Upper lobe of right lung (tissue), 1 donor: Measurements from ENCODE around the gene MAML2. TPM values are rescaled to one million over a fixed set of nuclear protein-coding genes. Genes with fewer than 3 reads are reported as not detected.

Source experiments
- ATAC-seq: fragments of 200-7000 bp; cut with Tn5 transposase; one replicate; pipeline ENCODE4 v1.9.1; 2020; ENCODE audit warnings: mild to moderate bottlenecking, moderate library complexity
- DNase-seq: peaks from one replicate; pipeline ENCODE4 v3.0.0-alpha.2; 2020
- H3K27ac ChIP-seq: fragments of 200-600 bp; one replicate; pipeline ENCODE4 v1.8.0; 2022
- H3K27me3 ChIP-seq: fragments of 200-600 bp; one replicate; pipeline ENCODE4 v1.8.0; 2022; ENCODE audit warnings: mild to moderate bottlenecking
- H3K36me3 ChIP-seq: fragments of 200-600 bp; one replicate; pipeline ENCODE4 v1.8.0; 2022
- H3K4me1 ChIP-seq: fragments of 200-600 bp; one replicate; pipeline ENCODE4 v1.8.0; 2022
- H3K4me3 ChIP-seq: fragments of 200-600 bp; one replicate; pipeline ENCODE4 v1.8.0; 2022; ENCODE audit warnings: mild to moderate bottlenecking
- H3K9me3 ChIP-seq: fragments of 200-600 bp; one replicate; pipeline ENCODE4 v1.8.0; 2022
- CTCF ChIP-seq: fragments of 200-600 bp; IDR thresholded peaks from one replicate; pipeline ENCODE4 v1.8.0; 2022; ENCODE audit warnings: antibody characterized with exemption
- intact Hi-C: fragments of 100-400 bp; cut with DNase I; formaldehyde crosslinking; loops from one replicate; pipeline ENCODE4 v1.11.0; 2022
- total RNA-seq: library from RNA; stranded (reverse); fragmentation: NEBNext Ultra II Directional; extraction: Animal tissue kit (Norgen Biotek cat#: 25700); gene quantifications from one replicate; pipeline ENCODE4 v1.2.1, GENCODE V29; 2021
- donor health status: DM: no; HTN: yes; CAD: no; lungs with severe emphysema.

MAML2 gene
- total RNA-seq, 1 donor from 2014 or later: 27.5 TPM

- no peak for TF ChIP-seq CTCF
- Histone ChIP-seq H3K4me3 (no peak overlapping the region), H3K27ac (no peak overlapping the region), H3K9me3 (no peaks in the 10 kb centered on the region), H3K36me3 (no peaks in the 10 kb centered on the region), H3K4me1 (peaks cover 17% of the 10 kb centered on the region), H3K27me3 (no peaks in the 10 kb centered on the region)
- ATAC-seq (no peak), DNase-seq (no peak)
- intact Hi-C loops: no loop called here
Observed at GRCh38 chr11:96062134-96062533, 280.9 kb downstream of the MAML2 start.

- no peaks in the 10 kb centered on the region for H3K27me3 ChIP-seq
- no peak for ATAC-seq
- no peak overlapping the region for H3K27ac ChIP-seq
- TF ChIP-seq CTCF: no peak
- intact Hi-C loops: no loop called here
- peaks cover 17% of the 10 kb centered on the region for H3K4me1 ChIP-seq
- H3K4me3 ChIP-seq: no peak overlapping the region
- no peaks in the 10 kb centered on the region for H3K9me3 ChIP-seq
- DNase-seq: no peak
- H3K36me3 ChIP-seq: no peaks in the 10 kb centered on the region
Observed at GRCh38 chr11:96061730-96062129, 281.3 kb downstream of the MAML2 start.

- H3K4me3 ChIP-seq: no peak overlapping the region
- no peak for TF ChIP-seq CTCF
Observed at GRCh38 chr11:96061069-96061468, 281.9 kb downstream of the MAML2 start.

GRCh38 chr11:96057502-96057901, 285.5 kb downstream of the MAML2 start:
- H3K27me3 ChIP-seq: no peaks in the 10 kb centered on the region
- no peak overlapping the region for H3K4me3 ChIP-seq
- intact Hi-C loops: no loop called here
- no peak for TF ChIP-seq CTCF
- peak overlapping the region; percentile 1 for H3K27ac ChIP-seq
- no peaks in the 10 kb centered on the region for H3K36me3 ChIP-seq
- H3K4me1 ChIP-seq: peaks cover 37% of the 10 kb centered on the region
- DNase-seq: no peak
- no peak for ATAC-seq
- no peaks in the 10 kb centered on the region for H3K9me3 ChIP-seq

More at GRCh38 chr11:96061069-96061468, 281.9 kb downstream of the MAML2 start:
- Histone ChIP-seq H3K27me3 (no peaks in the 10 kb centered on the region), H3K4me1 (peaks cover 17% of the 10 kb centered on the region), H3K9me3 (no peaks in the 10 kb centered on the region), H3K27ac (no peak overlapping the region), H3K36me3 (no peaks in the 10 kb centered on the region)
- intact Hi-C loops: no loop called here
- no peak for DNase-seq
- no peak for ATAC-seq

GRCh38 chr11:96056576-96056975, 286.4 kb downstream of the MAML2 start:
- Histone ChIP-seq H3K36me3 (no peaks in the 10 kb centered on the region), H3K9me3 (no peaks in the 10 kb centered on the region), H3K27me3 (no peaks in the 10 kb centered on the region), H3K27ac (no peak overlapping the region), H3K4me3 (no peak overlapping the region), H3K4me1 (peaks cover 33% of the 10 kb centered on the region)
- DNase-seq: no peak
- no peak for TF ChIP-seq CTCF
- intact Hi-C loops: no loop called here
- no peak for ATAC-seq

- no peak for ATAC-seq
- H3K9me3 ChIP-seq: no peaks in the 10 kb centered on the region
- no peak overlapping the region for H3K27ac ChIP-seq
- no peaks in the 10 kb centered on the region for H3K27me3 ChIP-seq
- no peak for TF ChIP-seq CTCF
- intact Hi-C loops: no loop called here
- no peaks in the 10 kb centered on the region for H3K36me3 ChIP-seq
- H3K4me1 ChIP-seq: peaks cover 26% of the 10 kb centered on the region
- H3K4me3 ChIP-seq: no peak overlapping the region
- no peak for DNase-seq
Observed at GRCh38 chr11:96055706-96056387, 287.1 kb downstream of the MAML2 start.
